H9 (cell line): Measurements from ENCODE around the gene C1S. TPM values are rescaled to one million over a fixed set of nuclear protein-coding genes. Genes with fewer than 3 reads are reported as not detected.

Experiments
- DNase-seq: peaks from one replicate; pipeline ENCODE4 v3.0.0-alpha.2; 2017
- H2AFZ ChIP-seq: one replicate; pipeline ENCODE4 v1.6.1; 2013; ENCODE audit warnings: mild to moderate bottlenecking, low read length, control low read depth, moderate library complexity
- H2AK5ac ChIP-seq: 2 replicates; pipeline ENCODE4 v1.6.1; 2013; ENCODE audit warnings: low read length, control low read depth, mixed read lengths; ENCODE audit not compliant: insufficient read length
- H2BK120ac ChIP-seq: one replicate; pipeline ENCODE4 v1.6.1; 2013; ENCODE audit warnings: low read depth, mild to moderate bottlenecking, low read length, control low read depth, inconsistent platforms; ENCODE audit not compliant: poor library complexity, severe bottlenecking
- H2BK12ac ChIP-seq: 2 replicates; pipeline ENCODE4 v1.6.1; 2013; ENCODE audit warnings: low read length, control low read depth, mixed read lengths, low read depth; ENCODE audit not compliant: insufficient read length
- H2BK15ac ChIP-seq: 2 replicates; pipeline ENCODE4 v1.6.1; 2013; ENCODE audit warnings: low read depth, low read length, control low read depth
- H2BK20ac ChIP-seq: one replicate; pipeline ENCODE4 v1.6.1; 2013; ENCODE audit warnings: low read depth, mild to moderate bottlenecking, low read length, control low read depth, inconsistent platforms; ENCODE audit not compliant: poor library complexity, severe bottlenecking
- H2BK5ac ChIP-seq: 2 replicates; pipeline ENCODE4 v1.6.1; 2013; ENCODE audit warnings: low read length, control low read depth, mixed read lengths; ENCODE audit not compliant: insufficient read length
- H3K14ac ChIP-seq: 2 replicates; pipeline ENCODE4 v1.6.1; 2013; ENCODE audit warnings: low read length, control low read depth; ENCODE audit not compliant: insufficient read depth
- H3K18ac ChIP-seq: 2 replicates; pipeline ENCODE4 v1.6.1; 2013; ENCODE audit warnings: low read depth, mild to moderate bottlenecking, mixed read lengths, low read length, control low read depth; ENCODE audit not compliant: insufficient read length
- H3K23ac ChIP-seq: 2 replicates; pipeline ENCODE4 v1.6.1; 2013; ENCODE audit warnings: low read length, control low read depth, mixed read lengths, low read depth; ENCODE audit not compliant: insufficient read length
- H3K23me2 ChIP-seq: 2 replicates; pipeline ENCODE4 v1.6.1; 2013; ENCODE audit warnings: low read depth, mild to moderate bottlenecking, mixed read lengths, low read length, control low read depth; ENCODE audit not compliant: insufficient read length, poor library complexity, severe bottlenecking
- H3K27ac ChIP-seq: 2 replicates; pipeline ENCODE4 v1.5.1; 2013; ENCODE audit warnings: low read length, control low read depth, mixed read lengths, low read depth; ENCODE audit not compliant: insufficient read length
- H3K27me3 ChIP-seq: 2 replicates; pipeline ENCODE4 v1.6.1; 2013; ENCODE audit warnings: low read length, control low read depth, inconsistent platforms; ENCODE audit not compliant: insufficient read depth
- H3K4ac ChIP-seq: 2 replicates; pipeline ENCODE4 v1.6.1; 2013; ENCODE audit warnings: low read depth, mild to moderate bottlenecking, control low read depth, inconsistent platforms, low read length, moderate library complexity
- H3K4me1 ChIP-seq: 2 replicates; pipeline ENCODE4 v1.6.1; 2013; ENCODE audit warnings: low read length, control low read depth, inconsistent platforms; ENCODE audit not compliant: insufficient read depth
- H3K4me2 ChIP-seq: 2 replicates; pipeline ENCODE4 v1.6.1; 2013; ENCODE audit warnings: low read length, control low read depth, mixed read lengths; ENCODE audit not compliant: insufficient read length, insufficient read depth
- H3K56ac ChIP-seq: 2 replicates; pipeline ENCODE4 v1.6.1; 2013; ENCODE audit warnings: low read depth, mild to moderate bottlenecking, mixed read lengths, low read length, control low read depth; ENCODE audit not compliant: insufficient read length
- H3K79me1 ChIP-seq: 2 replicates; pipeline ENCODE4 v1.6.1; 2013; ENCODE audit warnings: low read depth, mild to moderate bottlenecking, moderate library complexity, low read length, control low read depth, inconsistent platforms; ENCODE audit not compliant: insufficient read depth, poor library complexity, severe bottlenecking
- H3K79me2 ChIP-seq: 2 replicates; pipeline ENCODE4 v1.6.1; 2013; ENCODE audit warnings: low read length, control low read depth, inconsistent platforms; ENCODE audit not compliant: insufficient read depth
- H3K9ac ChIP-seq: 2 replicates; pipeline ENCODE4 v1.6.1; 2013; ENCODE audit warnings: low read length, control low read depth, mixed read lengths; ENCODE audit not compliant: insufficient read length; ENCODE audit errors: extremely low read depth
- H3K9me3 ChIP-seq: one replicate; pipeline ENCODE4 v1.6.1; 2013; ENCODE audit warnings: low read depth, low read length, inconsistent platforms; ENCODE audit not compliant: control insufficient read depth
- H3T11ph ChIP-seq: one replicate; pipeline ENCODE4 v1.6.1; 2013; ENCODE audit warnings: mild to moderate bottlenecking, low read length, control low read depth, inconsistent platforms
- H4K20me1 ChIP-seq: one replicate; pipeline ENCODE4 v1.6.1; 2013; ENCODE audit not compliant: control insufficient read depth, insufficient read length, insufficient read depth
- H4K5ac ChIP-seq: 2 replicates; pipeline ENCODE4 v1.6.1; 2013; ENCODE audit warnings: low read depth, mild to moderate bottlenecking, mixed read lengths, low read length, control low read depth; ENCODE audit not compliant: insufficient read length
- H4K8ac ChIP-seq: replicated peaks from 2 replicates; pipeline ENCODE4 v1.6.1; 2013; ENCODE audit warnings: low read length, control low read depth, mixed read lengths, low read depth; ENCODE audit not compliant: insufficient read length
- H4K91ac ChIP-seq: 2 replicates; pipeline ENCODE4 v1.6.1; 2013; ENCODE audit warnings: low read depth, mild to moderate bottlenecking, moderate library complexity, mixed read lengths, low read length, control low read depth; ENCODE audit not compliant: insufficient read length
- H3K27ac Mint-ChIP-seq, 3 experiments: 2 replicates in 2 of 3; 3 replicates in 1 of 3; pipeline ENCODE4 v1.8.0; 2020 to 2021; ENCODE audit warnings: mixed read lengths in 3 of 3, mild to moderate bottlenecking in 1 of 3, moderate library complexity in 1 of 3
- H3K27me3 Mint-ChIP-seq: 2 replicates; pipeline ENCODE4 v1.8.0; 2021; ENCODE audit warnings: low read depth, mild to moderate bottlenecking, moderate library complexity, mixed read lengths
- H3K36me3 Mint-ChIP-seq, 3 experiments: 2 replicates in 2 of 3; 3 replicates in 1 of 3; pipeline ENCODE4 v1.8.0; 2020 to 2021; ENCODE audit warnings: low read depth in 3 of 3, mixed read lengths in 3 of 3; ENCODE audit not compliant: insufficient read depth in 1 of 3
- H3K4me1 Mint-ChIP-seq, 2 experiments: 2 replicates each; pipeline ENCODE4 v1.8.0; 2020; ENCODE audit warnings: mixed read lengths in 2 of 2
- H3K4me3 Mint-ChIP-seq, 2 experiments: 2 replicates in 1 of 2; 3 replicates in 1 of 2; pipeline ENCODE4 v1.8.0; 2020 to 2021; ENCODE audit warnings: mild to moderate bottlenecking in 2 of 2, mixed read lengths in 2 of 2, moderate library complexity in 1 of 2
- H3K9me3 Mint-ChIP-seq, 2 experiments: 2 replicates in 1 of 2; 3 replicates in 1 of 2; pipeline ENCODE4 v1.8.0; 2020; ENCODE audit warnings: mild to moderate bottlenecking in 2 of 2, mixed read lengths in 2 of 2, moderate library complexity in 1 of 2
- CTCF ChIP-seq: fragments of 200-600 bp; sonication (generic); conservative IDR thresholded peaks from 3 replicates; pipeline ENCODE4 v1.8.0; 2021; ENCODE audit warnings: antibody characterized with exemption, mild to moderate bottlenecking
- WGBS: extraction: QIAGEN DNeasy Blood & Tissue Kit; methylation state at CpG from one replicate; pipeline ENCODE4 v1.1.7; 2013; ENCODE audit warnings: missing lambda C conversion rate, low lambda C conversion rate, mixed read lengths; ENCODE audit not compliant: insufficient read length; ENCODE audit errors: extremely low coverage; 5-methylcytosine and 5-hydroxymethylcytosine counted together
- total RNA-seq: library from RNA; stranded (reverse); gene quantifications from 2 replicates; pipeline ENCODE4 v1.2.1, GENCODE V29; 2021

Gene C1S
- total RNA-seq, 1 experiment from 2014 or later, result 4.2 TPM

- Mint-ChIP-seq H3K27me3 (peaks cover 10% of the 10 kb centered on the region), H3K27ac (no peak overlapping the region), H3K4me1 (peaks cover 33 to 34% of the 10 kb centered on the region in 2 experiments), H3K4me3 (no peak overlapping the region), H3K9me3 (no peaks in the 10 kb centered on the region), H3K36me3 (peaks cover 8 to 10% (median 8%) of the 10 kb centered on the region in 3 experiments; a peak in 6 of 7 replicates)
- Histone ChIP-seq H2BK12ac (no peak overlapping the region), H3T11ph (no peak overlapping the region), H4K20me1 (no peaks in the 10 kb centered on the region), H3K27me3 (no peaks in the 10 kb centered on the region; the same call in 1 of the 2 replicates), H3K79me1 (no peaks in the 10 kb centered on the region), H3K14ac (no peak overlapping the region), H3K79me2 (no peaks in the 10 kb centered on the region), H4K5ac (no peak overlapping the region), H2AFZ (no peak overlapping the region), H3K9me3 (no peaks in the 10 kb centered on the region), H4K91ac (no peak overlapping the region), H2BK5ac (no peak overlapping the region), H3K4ac (no peak overlapping the region), H3K4me1 (peaks cover 16% of the 10 kb centered on the region; the same call in 1 of the 2 replicates), H3K23me2 (peaks cover 4% of the 10 kb centered on the region), H3K4me2 (no peak overlapping the region), H3K27ac (no peak overlapping the region), H3K23ac (no peak overlapping the region), H2BK120ac (no peak overlapping the region), H2BK20ac (no peak overlapping the region), H4K8ac (no peak overlapping the region), H3K9ac (no peak overlapping the region), H3K56ac (no peak overlapping the region), H2BK15ac (no peak overlapping the region), H3K18ac (no peak overlapping the region), H2AK5ac (no peak overlapping the region)
- no peak for TF ChIP-seq CTCF
- WGBS, result no CpG with 5 or more reads among the region's 5 CpGs
- DNase-seq, result no peak
Observed at GRCh38 chr12:7093486-7093885, 33.0 kb downstream of the C1S start.
